Mucosa of descending colon (tissue), 3 donors: ENCODE measurements around the gene RAPGEF2. TPM values are rescaled to one million over a fixed set of nuclear protein-coding genes. Genes with fewer than 3 reads are reported as not detected.

Experiments
- ATAC-seq: fragments of 200-7000 bp; cut with Tn5 transposase; one replicate; pipeline ENCODE4 v1.9.1; 2020; ENCODE audit warnings: mild to moderate bottlenecking, moderate library complexity
- DNase-seq, 3 donors: peaks; one replicate each; pipeline ENCODE4 v3.0.0-alpha.2; 2020
- H3K36me3 ChIP-seq: fragments of 200-600 bp; one replicate; pipeline ENCODE4 v1.8.0; 2021; ENCODE audit warnings: low read depth, mild to moderate bottlenecking
- H3K4me1 ChIP-seq: fragments of 200-600 bp; one replicate; pipeline ENCODE4 v1.8.0; 2021; ENCODE audit warnings: low read depth, mild to moderate bottlenecking
- H3K4me3 ChIP-seq: fragments of 200-600 bp; one replicate; pipeline ENCODE4 v1.8.0; 2021; ENCODE audit warnings: mild to moderate bottlenecking
- H3K9me3 ChIP-seq: fragments of 200-600 bp; one replicate; pipeline ENCODE4 v1.8.0; 2021; ENCODE audit warnings: mild to moderate bottlenecking
- intact Hi-C, 2 donors: fragments of 100-400 bp; cut with DNase I in 1 of 2; cut with micrococcal nuclease in 1 of 2; formaldehyde crosslinking; loops; one replicate each; pipeline versions ENCODE4 v1.11.0 to v1.11.1; 2022; cut with DNase I, micrococcal nuclease
- total RNA-seq, 3 donors: library from RNA; stranded (reverse); fragmentation: NEBNext Ultra II Directional in 2 of 3; extraction: Animal tissue kit (Norgen Biotek cat#: 25700) in 2 of 3; gene quantifications; one replicate each; pipeline versions ENCODE4 v1.2.1 to v1.2.4, GENCODE V29; 2021 to 2023
- TF ChIP-seq, protein P1 (sequence below): fragments of 200-600 bp; IDR thresholded peaks from one replicate; pipeline ENCODE4 v1.8.0; 2022; ENCODE audit warnings: antibody characterized with exemption, mild to moderate bottlenecking
- donor health status: DM: no; HTN: no; CAD: no; lungs with moderate emphysema.
- donor health status: DM: no; HTN: no; CAD: no.
- donor health status: DM: no; HTN: yes; CAD: no.

Gene RAPGEF2
- total RNA-seq, 3 donors from 2014 or later, result 42.8 to 68.2 (median 55.1) TPM

DNA sequence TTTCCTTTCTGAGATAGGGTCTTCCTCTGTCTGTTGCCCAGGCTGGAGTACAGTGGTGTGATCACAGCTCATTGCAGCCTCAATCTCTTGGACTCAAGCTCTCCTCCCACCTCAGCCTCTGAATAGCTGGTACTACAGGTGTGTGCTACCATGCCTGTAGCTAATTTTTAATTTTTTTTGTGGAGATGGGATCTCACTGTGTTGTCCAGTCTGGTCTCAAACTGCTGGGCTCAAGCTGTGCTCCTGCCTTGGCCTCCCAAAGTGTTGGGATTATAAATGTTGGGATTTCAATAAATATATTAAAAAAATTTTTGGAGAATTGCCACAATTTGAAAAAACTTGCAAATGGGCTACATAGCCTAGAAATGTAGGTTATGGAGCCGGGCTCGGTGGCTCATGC, 18.5 kb downstream of the RAPGEF2 start:
- Histone ChIP-seq H3K9me3 (no peaks in the 10 kb centered on the region), H3K4me1 (peaks cover 7% of the 10 kb centered on the region), H3K4me3 (no peak overlapping the region), H3K36me3 (no peaks in the 10 kb centered on the region)
- TF ChIP-seq, protein P1, sequence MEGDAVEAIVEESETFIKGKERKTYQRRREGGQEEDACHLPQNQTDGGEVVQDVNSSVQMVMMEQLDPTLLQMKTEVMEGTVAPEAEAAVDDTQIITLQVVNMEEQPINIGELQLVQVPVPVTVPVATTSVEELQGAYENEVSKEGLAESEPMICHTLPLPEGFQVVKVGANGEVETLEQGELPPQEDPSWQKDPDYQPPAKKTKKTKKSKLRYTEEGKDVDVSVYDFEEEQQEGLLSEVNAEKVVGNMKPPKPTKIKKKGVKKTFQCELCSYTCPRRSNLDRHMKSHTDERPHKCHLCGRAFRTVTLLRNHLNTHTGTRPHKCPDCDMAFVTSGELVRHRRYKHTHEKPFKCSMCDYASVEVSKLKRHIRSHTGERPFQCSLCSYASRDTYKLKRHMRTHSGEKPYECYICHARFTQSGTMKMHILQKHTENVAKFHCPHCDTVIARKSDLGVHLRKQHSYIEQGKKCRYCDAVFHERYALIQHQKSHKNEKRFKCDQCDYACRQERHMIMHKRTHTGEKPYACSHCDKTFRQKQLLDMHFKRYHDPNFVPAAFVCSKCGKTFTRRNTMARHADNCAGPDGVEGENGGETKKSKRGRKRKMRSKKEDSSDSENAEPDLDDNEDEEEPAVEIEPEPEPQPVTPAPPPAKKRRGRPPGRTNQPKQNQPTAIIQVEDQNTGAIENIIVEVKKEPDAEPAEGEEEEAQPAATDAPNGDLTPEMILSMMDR, result no peak
- ATAC-seq (no peak), DNase-seq (no peak)
- intact Hi-C loops, result no loop called here

DNA sequence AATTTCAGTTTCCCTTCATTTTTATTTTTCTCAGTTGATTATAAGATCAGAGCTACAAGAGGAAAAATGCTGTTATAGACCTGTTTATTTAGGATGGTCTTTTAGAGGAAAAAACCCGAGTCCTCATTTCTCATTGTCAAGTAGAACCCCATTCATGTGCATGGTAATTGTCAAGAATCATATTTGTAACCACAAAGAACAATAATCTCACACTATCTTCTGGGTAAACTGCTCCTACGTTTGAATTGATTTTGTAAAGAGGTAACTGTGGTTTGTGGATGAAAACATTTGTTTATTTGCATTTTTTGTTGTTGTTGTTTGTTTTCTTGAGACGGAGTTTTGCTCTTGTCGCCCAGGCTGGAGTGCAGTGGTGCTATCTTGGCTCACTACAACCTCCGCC, 23.8 kb downstream of the RAPGEF2 start:
- TF ChIP-seq, protein P1, result no peak
- H3K4me3 ChIP-seq, result no peak overlapping the region
- no peak for ATAC-seq
- no peaks in the 10 kb centered on the region for H3K9me3 ChIP-seq
- H3K4me1 ChIP-seq, result peaks cover 13% of the 10 kb centered on the region
- intact Hi-C loops, result no loop called here
- no peaks in the 10 kb centered on the region for H3K36me3 ChIP-seq
- DNase-seq, result no peak

DNA sequence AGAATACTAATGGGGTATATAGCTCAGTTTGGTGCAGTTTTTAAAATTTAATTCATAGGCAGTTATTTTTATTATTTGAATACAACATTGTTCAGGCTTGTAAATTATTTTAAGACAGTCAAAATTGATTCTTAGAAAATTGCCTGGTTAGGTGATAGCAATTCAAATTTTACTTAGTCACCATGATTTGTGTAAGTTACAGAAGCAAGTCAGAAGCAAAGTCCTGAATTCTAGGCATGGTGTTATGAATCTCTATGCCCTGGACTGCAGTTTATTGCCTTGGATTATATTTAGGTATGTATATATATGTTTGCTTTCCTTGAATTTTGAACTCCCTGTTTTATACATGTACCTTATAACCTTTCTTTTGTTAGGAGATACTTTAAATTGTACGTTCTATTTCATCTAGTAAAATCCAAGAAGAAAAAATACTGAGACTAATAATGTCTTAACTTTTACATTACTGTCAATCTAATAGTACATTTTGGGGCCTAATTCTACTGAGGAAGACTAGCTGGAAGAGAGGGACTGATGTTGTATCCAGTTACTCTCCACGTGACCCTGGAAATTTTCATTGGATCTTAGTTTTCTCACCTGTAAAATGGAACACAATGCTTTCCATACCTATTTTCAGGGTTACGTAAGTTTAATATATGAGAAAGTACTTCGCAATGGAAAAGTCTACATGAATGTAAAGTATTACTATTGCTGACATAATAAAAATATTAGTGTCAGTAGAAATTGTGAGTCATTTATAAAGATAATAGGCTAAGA, 25.1 kb downstream of the RAPGEF2 start:
- intact Hi-C loops, result no loop called here
- Histone ChIP-seq H3K9me3 (no peaks in the 10 kb centered on the region), H3K4me1 (peaks cover 13% of the 10 kb centered on the region), H3K36me3 (no peaks in the 10 kb centered on the region), H3K4me3 (no peak overlapping the region)
- ATAC-seq, result peak; percentile 75
- DNase-seq, result no peak
- TF ChIP-seq, protein P1, result no peak

DNA sequence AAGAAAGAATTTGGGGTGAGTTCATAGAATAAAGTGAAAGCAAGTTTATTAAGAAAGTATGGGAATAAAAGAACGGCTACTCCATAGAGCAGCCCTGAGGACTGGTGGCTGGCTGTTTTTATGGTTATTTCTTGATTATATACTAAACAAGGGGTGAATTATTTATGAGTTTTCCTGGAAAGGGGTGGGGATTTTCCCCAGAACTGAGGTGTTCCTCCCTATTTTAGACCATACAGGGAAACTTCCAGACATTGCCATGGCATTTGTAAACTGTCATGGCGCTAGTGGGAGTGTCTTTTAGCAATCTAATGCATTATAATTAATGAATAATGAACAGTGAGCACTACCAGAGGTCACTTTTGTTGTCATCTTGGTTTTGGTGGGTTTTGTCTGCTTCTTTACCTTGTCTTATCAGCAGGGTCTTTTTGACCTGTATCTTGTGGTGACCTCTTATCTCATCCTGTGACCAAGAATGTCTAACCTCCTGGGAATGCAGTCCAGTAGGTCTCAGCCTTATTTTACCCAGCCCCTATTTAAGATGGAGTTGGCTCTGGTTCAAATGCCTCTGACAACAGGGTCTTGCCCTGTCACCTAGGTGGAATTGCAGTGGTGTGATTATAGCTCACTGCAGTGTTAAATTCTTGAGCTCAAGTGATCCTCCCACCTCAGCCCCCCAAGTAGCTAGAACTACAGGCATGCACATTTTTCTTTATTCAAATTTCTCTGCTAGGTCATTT, 27.1 kb downstream of the RAPGEF2 start:
- TF ChIP-seq, protein P1, result no peak
- ATAC-seq (no peak), DNase-seq (no peak)
- H3K4me1 ChIP-seq, result peaks cover 12% of the 10 kb centered on the region
- intact Hi-C loops, result no loop called here
- H3K36me3 ChIP-seq, result no peaks in the 10 kb centered on the region
- H3K4me3 ChIP-seq, result no peak overlapping the region
- no peaks in the 10 kb centered on the region for H3K9me3 ChIP-seq

DNA sequence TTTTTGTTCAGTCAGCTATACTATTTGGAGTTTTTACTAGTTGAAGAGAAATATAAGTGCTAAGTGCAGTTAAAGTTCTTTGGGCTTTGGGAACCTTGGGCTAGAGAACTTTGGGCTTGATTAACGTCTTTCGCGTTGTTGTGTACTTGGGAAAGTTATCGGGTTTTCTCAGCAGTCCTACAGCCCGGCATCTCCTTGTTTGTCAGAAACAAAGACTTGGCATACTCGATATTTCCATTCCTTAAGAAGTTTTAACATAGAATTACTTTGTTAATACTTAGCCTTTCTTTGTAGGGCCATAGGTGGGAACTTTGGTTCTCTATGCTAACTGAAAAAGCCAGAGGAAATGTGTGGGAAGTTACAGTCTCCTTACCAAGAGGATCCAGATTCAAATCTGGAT, 28.7 kb downstream of the RAPGEF2 start:
- H3K4me3 ChIP-seq, result no peak overlapping the region
- ATAC-seq (no peak), DNase-seq (no peak)
- TF ChIP-seq, protein P1, result no peak
- intact Hi-C loops, result no loop called here
- H3K36me3 ChIP-seq, result no peaks in the 10 kb centered on the region
- H3K9me3 ChIP-seq, result no peaks in the 10 kb centered on the region
- peaks cover 6% of the 10 kb centered on the region for H3K4me1 ChIP-seq
